GM19324 (cell line): ENCODE data around the gene HIBADH.
"Not testable (repeated sequence)": the region's sequence is repeated elsewhere in the genome, so short reads cannot be mapped to it uniquely, and the experiment has no call there.

Experiments used
- ATAC-seq: cut with Tn5 transposase; IDR thresholded peaks from one replicate; pipeline ENCODE4 v1.9.1; 2021; ENCODE audit warnings: mild to moderate bottlenecking, moderate library complexity; ENCODE audit not compliant: unreplicated experiment, low FRiP score

The HIBADH gene

GRCh38 chr7:27515933-27516332 is 146.8 kb downstream of the HIBADH start:
- no peak for ATAC-seq

- ATAC-seq = no peak
These were observed 147.8 kb downstream of the HIBADH start for GRCh38 chr7:27514861-27515260.

- ATAC-seq = no peak
These were observed 148.8 kb downstream of the HIBADH start for GRCh38 chr7:27513885-27514284.

GRCh38 chr7:27511370-27511769 is 151.3 kb downstream of the HIBADH start:
- not testable (repeated sequence) for ATAC-seq

- ATAC-seq = no peak
These were observed 152.1 kb downstream of the HIBADH start for GRCh38 chr7:27510541-27510940.

GRCh38 chr7:27501879-27502278 is 160.8 kb downstream of the HIBADH start:
- ATAC-seq = not testable (repeated sequence)

- no peak for ATAC-seq
These were observed 161.7 kb downstream of the HIBADH start for GRCh38 chr7:27501001-27501400.

- ATAC-seq = no peak
These were observed 170.5 kb downstream of the HIBADH start for GRCh38 chr7:27492224-27492623.

GRCh38 chr7:27491534-27491933 is 171.1 kb downstream of the HIBADH start:
- no peak for ATAC-seq

- ATAC-seq = no peak
These were observed 175.2 kb downstream of the HIBADH start for GRCh38 chr7:27487509-27487908.

- no peak for ATAC-seq
These were observed 178.2 kb downstream of the HIBADH start for GRCh38 chr7:27484451-27484850.

- ATAC-seq = no peak
These were observed 180.5 kb downstream of the HIBADH start for GRCh38 chr7:27482219-27482618.

GRCh38 chr7:27478556-27478955 is 184.1 kb downstream of the HIBADH start:
- no peak for ATAC-seq

GRCh38 chr7:27478084-27478483 is 184.6 kb downstream of the HIBADH start:
- no peak for ATAC-seq

- no peak for ATAC-seq
These were observed 186.2 kb downstream of the HIBADH start for GRCh38 chr7:27476493-27476892.
